Glutamatergic neuron (in vitro differentiated cells): ENCODE data around the gene PIWIL1. TPM values are rescaled to one million over a fixed set of nuclear protein-coding genes. Genes with fewer than 3 reads are reported as not detected.

Source experiments
- DNase-seq: peaks from one replicate; pipeline ENCODE4 v3.0.0; 2022
- H3K27ac Mint-ChIP-seq: one replicate; pipeline ENCODE4 v1.8.0; 2020; ENCODE audit warnings: mild to moderate bottlenecking, mixed read lengths, inconsistent platforms; ENCODE audit not compliant: unreplicated experiment
- H3K27me3 Mint-ChIP-seq: one replicate; pipeline ENCODE4 v1.8.0; 2020; ENCODE audit warnings: mild to moderate bottlenecking, moderate library complexity, mixed read lengths, inconsistent platforms; ENCODE audit not compliant: unreplicated experiment
- H3K36me3 Mint-ChIP-seq: one replicate; pipeline ENCODE4 v1.8.0; 2020; ENCODE audit warnings: mild to moderate bottlenecking, mixed read lengths, inconsistent platforms; ENCODE audit not compliant: unreplicated experiment
- H3K4me1 Mint-ChIP-seq: one replicate; pipeline ENCODE4 v1.8.0; 2020; ENCODE audit warnings: mild to moderate bottlenecking, low read depth, mixed read lengths, inconsistent platforms; ENCODE audit not compliant: unreplicated experiment
- H3K4me3 Mint-ChIP-seq: one replicate; pipeline ENCODE4 v1.8.0; 2020; ENCODE audit warnings: mild to moderate bottlenecking, mixed read lengths, inconsistent platforms; ENCODE audit not compliant: unreplicated experiment
- H3K9me3 Mint-ChIP-seq: one replicate; pipeline ENCODE4 v1.8.0; 2020; ENCODE audit warnings: mild to moderate bottlenecking, moderate library complexity, mixed read lengths, inconsistent platforms; ENCODE audit not compliant: unreplicated experiment
- CTCF ChIP-seq: fragments of 200-600 bp; sonication (generic); IDR thresholded peaks from one replicate; pipeline ENCODE4 v1.5.0; 2021; ENCODE audit not compliant: partially characterized antibody, unreplicated experiment
- total RNA-seq: library from RNA; stranded (reverse); fragmentation: NEBNext Ultra II Directional; extraction: Animal tissue kit (Norgen Biotek cat#: 25700); gene quantifications from one replicate; pipeline ENCODE4 v1.2.1, GENCODE V29; 2021; ENCODE audit not compliant: unreplicated experiment

Gene PIWIL1
- total RNA-seq, 1 donor from 2014 or later: not detected

GRCh38 chr12:130413909-130414308 is 76.2 kb downstream of the PIWIL1 start:
- Mint-ChIP-seq H3K4me3 (no peak overlapping the region), H3K27ac (no peak overlapping the region), H3K27me3 (peaks cover 6% of the 10 kb centered on the region), H3K4me1 (no peaks in the 10 kb centered on the region), H3K9me3 (peaks cover 7% of the 10 kb centered on the region), H3K36me3 (peaks cover 5% of the 10 kb centered on the region)
- no peak for DNase-seq
- TF ChIP-seq CTCF: no peak

- peaks cover 7% of the 10 kb centered on the region for H3K9me3 Mint-ChIP-seq
- DNase-seq: no peak
- TF ChIP-seq CTCF: no peak
- H3K4me3 Mint-ChIP-seq: no peak overlapping the region
- no peak overlapping the region for H3K27ac Mint-ChIP-seq
- peaks cover 6% of the 10 kb centered on the region for H3K27me3 Mint-ChIP-seq
- H3K36me3 Mint-ChIP-seq: peaks cover 5% of the 10 kb centered on the region
- H3K4me1 Mint-ChIP-seq: no peaks in the 10 kb centered on the region
These were observed 76.7 kb downstream of the PIWIL1 start for GRCh38 chr12:130414381-130414780.

GRCh38 chr12:130418251-130418650 is 80.6 kb downstream of the PIWIL1 start:
- TF ChIP-seq CTCF: no peak
- Mint-ChIP-seq H3K36me3 (peaks cover 9% of the 10 kb centered on the region), H3K4me3 (no peak overlapping the region), H3K27ac (no peak overlapping the region), H3K27me3 (peaks cover 3% of the 10 kb centered on the region), H3K9me3 (peaks cover 7% of the 10 kb centered on the region), H3K4me1 (peaks cover 3% of the 10 kb centered on the region)
- no peak for DNase-seq

GRCh38 chr12:130419116-130419515 is 81.4 kb downstream of the PIWIL1 start:
- Mint-ChIP-seq H3K27me3 (peaks cover 5% of the 10 kb centered on the region), H3K9me3 (peaks cover 12% of the 10 kb centered on the region), H3K36me3 (peaks cover 14% of the 10 kb centered on the region), H3K27ac (no peak overlapping the region), H3K4me3 (no peak overlapping the region), H3K4me1 (peaks cover 6% of the 10 kb centered on the region)
- no peak for TF ChIP-seq CTCF
- no peak for DNase-seq

- no peak overlapping the region for H3K27ac Mint-ChIP-seq
- no peak overlapping the region for H3K4me3 Mint-ChIP-seq
- DNase-seq: no peak
- peaks cover 14% of the 10 kb centered on the region for H3K36me3 Mint-ChIP-seq
- H3K27me3 Mint-ChIP-seq: peaks cover 3% of the 10 kb centered on the region
- H3K9me3 Mint-ChIP-seq: peaks cover 14% of the 10 kb centered on the region
- peaks cover 6% of the 10 kb centered on the region for H3K4me1 Mint-ChIP-seq
- no peak for TF ChIP-seq CTCF
These were observed 82.4 kb downstream of the PIWIL1 start for GRCh38 chr12:130420071-130420470.
